ENCODE results near the gene ATAD3A.
"Not testable (repeated sequence)": the region's sequence is repeated elsewhere in the genome, so short reads cannot be mapped to it uniquely, and the experiment has no call there.

The ATAD3A gene

GRCh38 chr1:1510912-1511532 is 940 bp upstream of the ATAD3A start:
- Histone ChIP-seq H3K27me3 (ENCODE audit: low read depth, low read length) (no peaks in the 10 kb centered on the region), H3K4me2 (ENCODE audit: low read length) (peak overlapping the region; percentile 92)

GRCh38 chr1:1512425-1512824 is 463 bp downstream of the ATAD3A start:
- H3K9ac ChIP-seq (ENCODE audit: low read length), result peak overlapping the region; percentile 52; the same call in 1 of the 2 replicates
- not testable (repeated sequence) for H3K36me3 ChIP-seq (replicated peaks; ENCODE audit: low read depth, low read length); H4K20me1 ChIP-seq (ENCODE audit: insufficient read depth, low read length); H3K4me1 ChIP-seq (ENCODE audit: low read length); H3K27me3 ChIP-seq (ENCODE audit: low read depth, low read length); H2AFZ ChIP-seq (ENCODE audit: low read depth, low read length); H3K27ac ChIP-seq (ENCODE audit: low read length); H3K9me3 ChIP-seq (ENCODE audit: insufficient read depth, low read length)
- peak overlapping the region; percentile 95 for H3K4me3 ChIP-seq (ENCODE audit: low read length)
- 0 out of 2 replicates have a peak overlapping the region, but pooled peaks have one; percentile 43 for H3K4me2 ChIP-seq (ENCODE audit: low read length)
- H3K79me2 ChIP-seq (ENCODE audit: low read length), result peaks cover 43% of the 10 kb centered on the region

More at GRCh38 chr1:1510912-1511532, 940 bp upstream of the ATAD3A start:
- Histone ChIP-seq H4K20me1 (ENCODE audit: insufficient read depth, low read length) (no peaks in the 10 kb centered on the region), H3K27ac (ENCODE audit: low read length) (peak overlapping the region; percentile 76), H3K9ac (ENCODE audit: low read length) (peak overlapping the region; percentile 96), H3K79me2 (ENCODE audit: low read length) (peaks cover 43% of the 10 kb centered on the region), H3K4me3 (ENCODE audit: low read length) (peak overlapping the region; percentile 95), H3K36me3 (replicated peaks; ENCODE audit: low read depth, low read length) (no peaks in the 10 kb centered on the region), H2AFZ (ENCODE audit: low read depth, low read length) (peak overlapping the region; percentile 42; the same call in 1 of the 2 replicates), H3K4me1 (ENCODE audit: low read length) (peaks cover 6% of the 10 kb centered on the region), H3K9me3 (ENCODE audit: insufficient read depth, low read length) (no peaks in the 10 kb centered on the region)
- TF ChIP-seq EZH2phosphoT487 (IDR thresholded peaks at IDR 0.05; ENCODE audit: low read depth), result no peak
- TF ChIP-seq, protein P1, sequence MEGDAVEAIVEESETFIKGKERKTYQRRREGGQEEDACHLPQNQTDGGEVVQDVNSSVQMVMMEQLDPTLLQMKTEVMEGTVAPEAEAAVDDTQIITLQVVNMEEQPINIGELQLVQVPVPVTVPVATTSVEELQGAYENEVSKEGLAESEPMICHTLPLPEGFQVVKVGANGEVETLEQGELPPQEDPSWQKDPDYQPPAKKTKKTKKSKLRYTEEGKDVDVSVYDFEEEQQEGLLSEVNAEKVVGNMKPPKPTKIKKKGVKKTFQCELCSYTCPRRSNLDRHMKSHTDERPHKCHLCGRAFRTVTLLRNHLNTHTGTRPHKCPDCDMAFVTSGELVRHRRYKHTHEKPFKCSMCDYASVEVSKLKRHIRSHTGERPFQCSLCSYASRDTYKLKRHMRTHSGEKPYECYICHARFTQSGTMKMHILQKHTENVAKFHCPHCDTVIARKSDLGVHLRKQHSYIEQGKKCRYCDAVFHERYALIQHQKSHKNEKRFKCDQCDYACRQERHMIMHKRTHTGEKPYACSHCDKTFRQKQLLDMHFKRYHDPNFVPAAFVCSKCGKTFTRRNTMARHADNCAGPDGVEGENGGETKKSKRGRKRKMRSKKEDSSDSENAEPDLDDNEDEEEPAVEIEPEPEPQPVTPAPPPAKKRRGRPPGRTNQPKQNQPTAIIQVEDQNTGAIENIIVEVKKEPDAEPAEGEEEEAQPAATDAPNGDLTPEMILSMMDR (IDR thresholded peaks at IDR 0.05; ENCODE audit: low read depth, low read length), result no peak

DNA sequence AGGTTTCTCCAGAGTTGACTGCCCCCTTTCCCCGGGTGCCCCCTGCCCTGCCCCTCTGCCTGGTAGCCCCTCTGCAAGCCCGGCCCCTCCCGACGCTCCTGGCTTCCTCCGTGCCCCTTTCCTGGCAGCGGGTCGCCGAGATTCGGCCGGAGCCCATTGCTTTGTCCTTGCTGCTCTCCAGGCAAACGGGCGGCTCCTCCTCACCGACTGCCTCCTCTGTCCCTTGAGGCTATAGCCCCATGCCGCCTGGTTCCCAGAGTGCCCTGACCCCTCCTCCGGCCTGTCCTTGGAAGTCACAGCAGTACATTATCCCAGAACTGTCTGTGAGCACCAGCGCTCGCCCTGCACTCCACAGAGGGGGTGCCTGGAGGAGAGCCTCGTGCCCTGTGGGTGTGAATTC is 1.7 kb downstream of the ATAD3A start:
- H3K27ac ChIP-seq (ENCODE audit: low read length); H4K20me1 ChIP-seq (ENCODE audit: insufficient read depth, low read length); H3K9ac ChIP-seq (ENCODE audit: low read length); H3K4me3 ChIP-seq (ENCODE audit: low read length); H2AFZ ChIP-seq (ENCODE audit: low read depth, low read length); H3K4me1 ChIP-seq (ENCODE audit: low read length); H3K9me3 ChIP-seq (ENCODE audit: insufficient read depth, low read length); H3K27me3 ChIP-seq (ENCODE audit: low read depth, low read length); H3K36me3 ChIP-seq (replicated peaks; ENCODE audit: low read depth, low read length): not testable (repeated sequence)
- Histone ChIP-seq H3K79me2 (ENCODE audit: low read length) (peaks cover 43% of the 10 kb centered on the region), H3K4me2 (ENCODE audit: low read length) (peak overlapping the region; percentile 30; the same call in 1 of the 2 replicates)

DNA sequence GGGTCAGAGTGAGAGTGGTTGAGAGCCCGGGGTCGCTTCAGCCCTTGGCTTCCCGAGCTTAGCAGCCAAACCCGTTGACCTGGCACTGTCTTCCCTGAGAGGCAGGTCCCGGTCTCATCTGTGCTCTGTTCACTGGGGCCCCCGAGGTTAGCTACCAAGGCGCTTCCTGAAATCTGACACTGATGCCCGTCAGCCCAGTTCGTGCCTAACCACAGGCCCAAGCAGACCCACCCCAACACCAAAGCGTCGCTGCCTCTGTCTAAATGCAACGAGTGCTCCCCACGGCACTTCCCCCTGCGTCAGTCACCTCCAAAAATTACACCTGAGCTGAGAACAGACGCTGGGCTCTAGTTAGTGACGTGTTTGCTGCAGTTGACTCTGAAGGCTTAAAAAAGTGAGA is 2.4 kb downstream of the ATAD3A start:
- H4K20me1 ChIP-seq (ENCODE audit: insufficient read depth, low read length); H3K36me3 ChIP-seq (replicated peaks; ENCODE audit: low read depth, low read length); H2AFZ ChIP-seq (ENCODE audit: low read depth, low read length); H3K27me3 ChIP-seq (ENCODE audit: low read depth, low read length); H3K4me3 ChIP-seq (ENCODE audit: low read length); H3K4me1 ChIP-seq (ENCODE audit: low read length); H3K4me2 ChIP-seq (ENCODE audit: low read length); H3K9me3 ChIP-seq (ENCODE audit: insufficient read depth, low read length); H3K27ac ChIP-seq (ENCODE audit: low read length); H3K9ac ChIP-seq (ENCODE audit: low read length): not testable (repeated sequence)
- peaks cover 43% of the 10 kb centered on the region for H3K79me2 ChIP-seq (ENCODE audit: low read length)

GRCh38 chr1:1516923-1517322 is 5.0 kb downstream of the ATAD3A start:
- not testable (repeated sequence) for H4K20me1 ChIP-seq (ENCODE audit: insufficient read depth, low read length); H3K27ac ChIP-seq (ENCODE audit: low read length); H3K9ac ChIP-seq (ENCODE audit: low read length); H3K9me3 ChIP-seq (ENCODE audit: insufficient read depth, low read length); H3K36me3 ChIP-seq (replicated peaks; ENCODE audit: low read depth, low read length); H3K4me2 ChIP-seq (ENCODE audit: low read length); H2AFZ ChIP-seq (ENCODE audit: low read depth, low read length); H3K27me3 ChIP-seq (ENCODE audit: low read depth, low read length); H3K4me1 ChIP-seq (ENCODE audit: low read length); H3K4me3 ChIP-seq (ENCODE audit: low read length)
- peaks cover 32% of the 10 kb centered on the region for H3K79me2 ChIP-seq (ENCODE audit: low read length)

DNA sequence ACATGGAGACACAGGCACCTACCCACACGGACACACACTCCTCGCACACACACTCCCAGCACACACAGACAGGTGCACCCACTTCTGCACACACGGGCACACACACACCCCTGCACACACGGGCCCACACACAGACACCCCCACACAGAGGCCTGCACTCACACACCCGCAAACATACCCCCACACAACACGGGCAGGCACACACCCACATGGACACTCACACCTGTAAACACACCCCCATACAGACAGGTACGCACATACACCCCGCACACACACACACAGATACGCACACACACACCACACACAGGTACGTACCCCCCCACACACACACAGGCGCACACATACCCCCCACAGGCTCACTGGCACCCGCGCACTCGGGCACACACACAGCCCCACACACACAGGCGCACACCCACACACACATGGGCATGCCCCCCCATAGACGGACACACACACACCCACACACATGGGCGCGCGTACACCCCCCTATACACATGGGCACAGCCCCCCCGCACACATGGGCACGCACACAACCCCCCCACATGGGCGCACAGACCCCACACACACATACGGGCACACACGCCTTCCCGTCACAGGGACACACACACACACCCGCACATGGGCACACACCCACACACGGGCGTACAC is 6.1 kb downstream of the ATAD3A start:
- no peak overlapping the region for H3K9ac ChIP-seq (ENCODE audit: low read length)
- no peak overlapping the region for H2AFZ ChIP-seq (ENCODE audit: low read depth, low read length)
- no peaks in the 10 kb centered on the region for H3K4me1 ChIP-seq (ENCODE audit: low read length)
- no peaks in the 10 kb centered on the region for H4K20me1 ChIP-seq (ENCODE audit: insufficient read depth, low read length)
- peaks cover 25% of the 10 kb centered on the region for H3K79me2 ChIP-seq (ENCODE audit: low read length)
- no peaks in the 10 kb centered on the region for H3K9me3 ChIP-seq (ENCODE audit: insufficient read depth, low read length)
- TF ChIP-seq, protein P1 (IDR thresholded peaks at IDR 0.05; ENCODE audit: low read depth, low read length), result no peak
- H3K27ac ChIP-seq (ENCODE audit: low read length), result no peak overlapping the region
- H3K36me3 ChIP-seq (replicated peaks; ENCODE audit: low read depth, low read length), result peaks cover 4% of the 10 kb centered on the region
- H3K4me3 ChIP-seq (ENCODE audit: low read length), result no peak overlapping the region
- H3K4me2 ChIP-seq (ENCODE audit: low read length), result no peak overlapping the region
- H3K27me3 ChIP-seq (ENCODE audit: low read depth, low read length), result no peaks in the 10 kb centered on the region

- H3K4me1 ChIP-seq (ENCODE audit: low read length); H3K27ac ChIP-seq (ENCODE audit: low read length); H3K36me3 ChIP-seq (replicated peaks; ENCODE audit: low read depth, low read length); H3K4me2 ChIP-seq (ENCODE audit: low read length); H3K9ac ChIP-seq (ENCODE audit: low read length); H3K4me3 ChIP-seq (ENCODE audit: low read length); H3K27me3 ChIP-seq (ENCODE audit: low read depth, low read length); H3K9me3 ChIP-seq (ENCODE audit: insufficient read depth, low read length); H2AFZ ChIP-seq (ENCODE audit: low read depth, low read length); H4K20me1 ChIP-seq (ENCODE audit: insufficient read depth, low read length): not testable (repeated sequence)
- H3K79me2 ChIP-seq (ENCODE audit: low read length), result peaks cover 20% of the 10 kb centered on the region
Observed at GRCh38 chr1:1518621-1519007, 6.7 kb downstream of the ATAD3A start.
